ENCODE results near the gene ACAP2. TPM values are rescaled to one million over a fixed set of nuclear protein-coding genes. Genes with fewer than 3 reads are reported as not detected.

Gene ACAP2
- total and polyA plus RNA-seq, 2 experiments from 2014 or later, result 45.6 to 104 TPM

DNA sequence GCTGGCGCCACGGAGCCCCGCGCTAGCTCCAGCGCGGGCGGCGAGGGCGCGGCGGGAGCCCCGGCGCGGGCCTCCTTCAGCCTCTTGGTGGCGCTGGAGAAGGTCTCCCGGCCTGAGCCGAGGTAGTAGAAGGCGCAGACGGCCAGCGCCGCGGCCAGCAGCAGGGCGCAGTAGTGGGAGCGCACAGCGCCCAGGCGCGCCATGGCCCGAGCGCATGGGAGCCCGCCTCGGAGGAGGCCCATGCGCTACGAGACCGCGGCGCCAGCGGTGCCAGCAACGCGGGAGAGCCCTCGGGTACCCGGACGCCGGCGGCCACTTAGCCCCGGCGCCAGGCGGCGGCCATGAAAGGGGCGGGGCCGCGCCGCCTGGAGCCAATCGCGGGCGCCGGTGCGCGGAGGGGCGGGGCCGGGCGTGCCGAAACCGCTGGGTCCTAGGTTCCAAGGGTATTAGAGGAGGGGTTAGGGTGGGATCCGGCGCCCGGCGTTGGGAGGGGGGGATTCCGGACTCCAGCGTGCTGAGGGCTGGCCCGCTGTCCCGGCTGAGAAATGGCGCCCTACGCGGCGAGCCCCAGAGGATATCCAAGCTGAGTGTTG is 171.9 kb downstream of the ACAP2 start, which contains the start of gene XXYLT1:
Gene XXYLT1, minus strand, starts transcription at position 343 of the 593 bp plus-strand sequence. Its CDS starts 101 bp downstream, at position 242.
- Mint-ChIP-seq H3K27ac (peak within 1 kb of the TSS; percentile 89), H3K4me3 (peak within 1 kb of the TSS; percentile 90), H3K4me1 (peaks cover 22% of the 10 kb centered on the region), H3K27me3 (ENCODE audit: insufficient read depth, low read depth, poor library complexity) (peaks cover 7% of the 10 kb centered on the region), H3K9me3 (no peaks in the 10 kb centered on the region), H3K36me3 (ENCODE audit: low read depth) (peaks cover 22% of the 10 kb centered on the region)
- Histone ChIP-seq H3K27ac (ENCODE audit: low read depth) (peak within 1 kb of the TSS; percentile 86), H3K4me1 (ENCODE audit: insufficient read depth) (peaks cover 11% of the 10 kb centered on the region; the same call in 1 of the 2 replicates), H4K20me1 (replicated peaks; ENCODE audit: insufficient read depth) (peaks cover 37% of the 10 kb centered on the region), H3F3A (replicated peaks; ENCODE audit: low read depth) (no peaks in the 10 kb centered on the region), H3K36me3 (ENCODE audit: insufficient read depth) (no peaks in the 10 kb centered on the region), H3K79me2 (replicated peaks; ENCODE audit: insufficient read depth) (peaks cover 42% of the 10 kb centered on the region), H3K27me3 (ENCODE audit: insufficient read depth) (no peaks in the 10 kb centered on the region), H2AFZ (peak within 1 kb of the TSS; percentile 95), H3K9me2 (ENCODE audit: insufficient read depth) (no peaks in the 10 kb centered on the region), H3K4me3 (peak within 1 kb of the TSS; percentile 83), H3K4me2 (peak within 1 kb of the TSS; percentile 98)
- ATAC-seq (peak; percentile 86), DNase-seq (ENCODE audit: low spot score) (peak; percentile 93)
- TF ChIP-seq CTCF (conservative IDR thresholded peaks at IDR 0.05; ENCODE audit: low read depth in 2 of 2) (peak; percentile 43 to 53), JUNB (IDR thresholded peaks at IDR 0.05; ENCODE audit: unreplicated experiment) (no peak), EZH2 (IDR thresholded peaks at IDR 0.05; ENCODE audit: low read depth, unreplicated experiment) (no peak), POLR2AphosphoS5 (IDR thresholded peaks at IDR 0.05; ENCODE audit: low read depth) (peak; percentile 39)

GRCh38 chr3:195270079-195270816 is 172.6 kb downstream of the ACAP2 start:
- H3K27me3 Mint-ChIP-seq (ENCODE audit: insufficient read depth, low read depth, poor library complexity), result peaks cover 7% of the 10 kb centered on the region
- Histone ChIP-seq H3K27me3 (ENCODE audit: insufficient read depth) (no peaks in the 10 kb centered on the region), H3K4me1 (ENCODE audit: insufficient read depth) (peaks cover 11% of the 10 kb centered on the region; the same call in 1 of the 2 replicates), H3K4me3 (peak overlapping the region; percentile 83), H3K27ac (ENCODE audit: low read depth) (peak overlapping the region; percentile 55; the same call in 1 of the 2 replicates), H3K9me2 (ENCODE audit: insufficient read depth) (no peaks in the 10 kb centered on the region), H3K4me2 (peak overlapping the region; percentile 98), H4K20me1 (replicated peaks; ENCODE audit: insufficient read depth) (peaks cover 42% of the 10 kb centered on the region), H2AFZ (peak overlapping the region; percentile 16; the same call in 1 of the 2 replicates), H3K79me2 (replicated peaks; ENCODE audit: insufficient read depth) (peaks cover 49% of the 10 kb centered on the region), H3F3A (replicated peaks; ENCODE audit: low read depth) (no peaks in the 10 kb centered on the region), H3K36me3 (ENCODE audit: insufficient read depth) (no peaks in the 10 kb centered on the region)
- H3K4me1 Mint-ChIP-seq, result peaks cover 22% of the 10 kb centered on the region
- peak overlapping the region; percentile 90 for H3K4me3 Mint-ChIP-seq
- H3K9me3 Mint-ChIP-seq, result no peaks in the 10 kb centered on the region
- ATAC-seq (peak; percentile 58), DNase-seq (ENCODE audit: low spot score) (peak; percentile 73)
- H3K27ac Mint-ChIP-seq, result no peak overlapping the region
- H3K36me3 Mint-ChIP-seq (ENCODE audit: low read depth), result peaks cover 28% of the 10 kb centered on the region
- no peak for TF ChIP-seq ETS1 (IDR thresholded peaks at IDR 0.05)
- no peak for TF ChIP-seq ZNF114 (CRISPR knock-in tag; IDR thresholded peaks at IDR 0.05)
- TF ChIP-seq ZNF462 (CRISPR knock-in tag; IDR thresholded peaks at IDR 0.05), result no peak
- no peak for TF ChIP-seq EZH2phosphoT487 (IDR thresholded peaks at IDR 0.05; ENCODE audit: unreplicated experiment)
- no peak for TF ChIP-seq JUNB (IDR thresholded peaks at IDR 0.05; ENCODE audit: unreplicated experiment)
- TF ChIP-seq POLR2AphosphoS5 (IDR thresholded peaks at IDR 0.05; ENCODE audit: low read depth), result no peak
